Putamen (tissue), 1 donor: ENCODE data around the gene ALS2CL.
A peak's percentile ranks its signal among the peaks of the same experiment; 100 is the strongest.

Source experiments
- DNase-seq: peaks from one replicate; pipeline ENCODE4 v3.0.0-alpha.2; 2016; ENCODE audit warnings: low spot score

ALS2CL gene

DNA sequence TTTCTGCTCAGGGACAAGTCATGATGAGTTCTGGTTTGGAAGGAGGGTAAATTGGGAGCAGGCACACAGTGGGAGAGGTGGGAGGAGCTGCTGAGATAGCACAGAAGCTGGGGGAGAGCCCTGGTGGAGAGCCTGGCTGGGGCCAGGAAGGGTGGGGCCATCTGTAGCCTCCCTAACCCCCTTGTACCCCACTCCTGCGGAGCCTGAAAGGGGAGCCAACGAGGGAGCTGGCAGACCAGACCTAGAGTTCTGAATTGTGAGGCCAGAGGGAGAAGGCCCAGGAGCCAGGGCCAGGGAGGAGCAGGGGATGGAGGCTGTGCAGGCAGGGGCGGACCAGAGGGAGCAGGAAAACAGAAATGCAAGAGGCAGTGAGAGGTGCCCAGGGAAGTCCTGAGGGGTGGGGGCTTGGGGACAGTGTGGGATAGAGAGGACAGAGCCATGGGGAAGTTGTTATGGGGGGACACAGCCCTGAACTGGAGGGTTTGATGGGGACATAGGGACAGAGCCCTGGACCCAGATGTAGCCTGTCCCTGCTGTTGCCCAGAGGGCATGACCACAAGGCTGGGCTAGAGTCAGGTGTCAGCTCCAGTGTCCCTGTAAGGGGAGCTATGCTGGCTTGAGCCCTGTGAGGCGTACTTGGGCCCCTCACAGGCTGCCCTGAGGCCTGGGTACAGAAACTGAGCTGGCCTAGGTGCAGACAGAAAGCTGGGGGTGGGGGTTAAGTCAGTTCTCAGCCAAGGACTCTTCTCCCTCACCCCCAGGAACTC, 8.9 kb upstream of the ALS2CL start:
- no peak for DNase-seq

DNA sequence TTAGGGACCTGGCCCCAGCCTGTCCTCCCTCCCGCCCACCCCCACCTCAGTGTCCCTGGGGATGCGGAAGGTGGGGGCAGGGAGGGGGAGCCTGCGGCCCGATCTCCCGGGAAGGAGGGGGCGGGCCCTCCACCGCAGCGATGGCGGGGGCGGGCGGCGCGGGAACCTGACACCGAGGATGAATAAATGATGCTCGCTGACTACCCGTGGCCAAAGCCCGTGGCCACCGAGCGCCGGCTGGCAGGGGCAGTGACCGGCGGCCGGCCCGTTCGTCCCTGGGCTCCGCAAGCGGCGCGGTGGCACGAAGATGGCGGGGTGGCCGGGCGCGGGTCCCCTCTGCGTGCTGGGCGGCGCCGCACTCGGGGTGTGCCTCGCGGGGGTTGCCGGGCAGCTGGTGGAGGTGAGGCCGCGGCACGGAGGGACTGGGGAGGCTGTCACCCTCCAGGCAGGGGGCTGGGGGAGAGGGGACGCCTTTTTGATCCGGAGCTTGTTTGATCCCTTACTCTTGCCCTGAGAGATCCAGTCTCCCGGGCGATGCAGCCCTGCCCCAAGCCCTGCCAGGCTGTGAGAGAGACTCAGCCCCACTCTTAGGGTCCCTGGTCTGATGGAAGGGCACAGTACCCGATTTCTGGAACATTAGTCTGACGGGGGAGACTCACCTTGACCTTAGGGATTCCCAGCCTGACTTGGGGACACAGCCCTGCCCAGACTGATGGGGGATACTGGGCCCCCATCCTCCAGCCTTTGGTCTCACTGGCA, 7.9 kb upstream of the ALS2CL start, which contains the start of gene TMIE:
Gene TMIE (plus strand): TSS at position 212 of the 759 bp plus-strand sequence. CDS start 96 bp downstream, at position 308.
- DNase-seq = no peak

DNA sequence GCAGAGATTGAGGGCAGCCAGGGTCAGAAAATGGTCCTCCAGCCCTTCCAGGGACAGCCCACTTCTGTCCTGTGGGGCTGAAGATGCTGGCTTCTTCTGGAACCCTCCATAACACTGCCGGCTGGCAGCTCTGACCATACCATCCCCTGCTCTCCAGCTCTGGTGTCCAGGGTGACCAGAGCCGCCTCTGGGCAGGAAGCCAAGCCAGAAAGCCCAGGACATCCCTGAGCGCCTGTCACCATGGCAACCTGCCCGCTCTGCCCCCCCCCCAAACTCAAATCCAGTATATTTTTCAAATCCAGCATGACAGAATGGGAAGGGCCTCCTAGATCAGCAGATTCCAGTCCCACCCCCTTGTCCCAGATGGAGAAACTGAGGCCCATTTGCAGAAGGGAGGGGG, 7.3 kb upstream of the ALS2CL start:
- DNase-seq = peak; percentile 29

DNA sequence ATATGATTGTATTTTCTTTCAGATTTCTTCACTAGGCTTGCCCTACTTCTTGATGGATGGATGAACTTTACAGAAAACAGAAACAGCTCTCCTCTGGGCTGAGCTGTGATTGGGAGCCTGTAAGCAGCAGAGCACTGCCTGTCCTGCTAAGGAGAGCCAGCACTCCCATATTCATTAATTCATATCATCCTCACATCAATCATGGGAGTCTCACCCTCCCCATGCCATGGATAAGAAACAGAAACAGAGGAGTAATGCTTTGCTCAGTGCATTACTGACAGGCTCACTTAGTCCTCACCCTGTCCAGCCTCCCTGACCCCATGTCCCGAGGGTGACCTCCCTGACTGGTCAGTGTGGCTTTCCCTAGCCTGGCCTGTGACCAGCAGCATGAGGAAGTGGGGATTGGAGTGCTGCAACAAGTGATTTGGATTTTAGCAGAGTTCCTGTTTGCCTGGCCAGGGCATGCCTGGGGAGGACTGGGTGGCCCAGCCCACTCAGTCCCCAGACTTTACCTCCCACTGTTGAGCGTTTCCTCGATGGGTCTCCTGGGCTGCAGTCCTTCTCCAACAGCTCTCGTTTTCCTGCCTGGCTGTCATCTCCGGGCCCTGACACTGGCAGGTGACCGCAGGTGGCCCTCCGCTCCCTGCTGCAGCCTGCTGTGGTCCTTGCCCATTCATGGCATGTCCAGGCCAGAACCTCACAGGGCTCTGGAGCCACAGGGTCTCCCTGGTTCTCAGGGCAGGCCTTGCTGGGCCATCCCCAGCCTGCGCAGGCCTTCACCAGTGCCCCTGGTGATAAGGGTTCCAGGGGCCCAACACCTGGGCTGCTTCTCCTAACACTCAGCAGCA, 6.4 kb upstream of the ALS2CL start:
- peak; percentile 42 for DNase-seq

DNA sequence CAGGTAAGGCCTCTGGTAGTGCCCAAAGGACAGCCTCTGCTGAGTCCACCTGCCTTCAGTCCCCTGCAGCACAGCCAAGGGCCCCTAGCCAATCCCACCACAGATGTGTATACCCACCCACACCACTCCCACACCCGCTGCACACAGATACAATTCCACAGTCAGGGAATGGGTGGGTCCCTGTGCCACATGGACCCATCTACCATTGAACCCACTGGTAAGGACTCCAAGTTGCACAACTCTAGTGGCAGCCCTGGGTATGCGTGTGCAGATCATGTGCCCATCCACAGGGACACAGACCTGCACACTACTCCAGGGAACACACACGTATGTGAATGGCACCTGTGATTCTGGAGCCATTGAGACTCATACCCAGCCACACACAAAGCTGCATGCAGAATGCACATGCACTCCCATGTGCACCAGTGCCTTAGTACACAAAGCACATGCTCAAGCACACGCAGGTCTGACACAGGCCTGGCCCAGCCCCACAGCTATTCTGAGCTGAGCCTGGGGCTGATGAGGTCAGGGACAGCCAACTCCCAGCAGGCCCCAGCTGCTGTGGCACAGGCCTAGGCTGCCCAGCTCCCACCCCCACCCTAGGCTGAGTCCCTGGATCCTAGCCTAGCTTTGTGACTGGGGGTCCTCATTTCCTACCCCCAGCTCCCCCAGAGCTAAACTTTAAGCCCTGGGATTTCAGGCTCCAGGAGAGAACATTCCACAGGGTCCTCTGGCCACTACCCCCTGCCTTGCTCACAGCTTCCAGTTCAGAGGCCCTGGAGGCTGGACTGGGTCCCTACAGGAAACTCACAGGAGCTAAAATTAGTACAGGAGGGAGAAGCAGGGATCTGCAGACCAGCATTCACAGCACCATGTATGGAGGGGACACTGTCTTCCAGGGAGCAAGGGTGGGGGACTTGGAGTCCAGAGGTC, 2.7 kb upstream of the ALS2CL start:
- no peak for DNase-seq

DNA sequence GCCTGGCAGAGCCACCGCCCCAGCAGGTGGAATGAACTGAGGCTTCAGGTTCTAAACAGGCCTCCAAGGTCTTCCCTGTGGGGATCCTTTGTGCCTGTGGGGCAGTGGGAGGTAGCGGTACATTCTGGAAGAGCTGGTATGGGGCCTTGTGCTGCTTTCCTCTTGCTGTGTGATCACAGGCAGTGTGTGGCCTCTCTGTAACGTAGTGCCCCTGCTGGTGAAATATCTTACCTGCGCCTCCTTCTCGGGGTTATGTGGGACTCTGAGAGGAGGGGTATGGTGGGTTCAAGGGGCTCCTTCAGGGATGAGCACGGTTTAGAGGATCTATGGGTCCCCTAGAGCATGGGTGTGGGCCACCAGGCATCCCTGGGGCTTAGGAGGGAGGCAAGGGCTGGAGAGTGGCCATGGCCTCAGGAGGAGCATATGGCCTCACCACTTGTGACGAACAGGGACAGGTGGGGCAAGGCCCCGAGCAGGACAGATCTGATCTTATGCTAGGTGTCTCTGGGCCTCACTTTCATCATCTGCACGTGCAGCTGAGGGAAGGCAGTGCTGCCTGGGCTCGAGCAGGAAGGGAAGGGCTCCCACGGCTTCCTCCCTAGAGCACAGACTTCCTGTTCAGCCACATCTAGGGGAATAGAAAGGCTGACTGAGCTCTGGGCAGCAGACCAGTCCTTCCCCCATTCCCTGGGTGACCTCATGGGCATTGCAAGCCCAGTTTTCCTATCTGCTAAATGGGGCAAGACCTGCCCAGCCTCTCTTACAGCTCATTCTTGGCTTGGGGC, 1.9 kb upstream of the ALS2CL start:
- DNase-seq = no peak

DNA sequence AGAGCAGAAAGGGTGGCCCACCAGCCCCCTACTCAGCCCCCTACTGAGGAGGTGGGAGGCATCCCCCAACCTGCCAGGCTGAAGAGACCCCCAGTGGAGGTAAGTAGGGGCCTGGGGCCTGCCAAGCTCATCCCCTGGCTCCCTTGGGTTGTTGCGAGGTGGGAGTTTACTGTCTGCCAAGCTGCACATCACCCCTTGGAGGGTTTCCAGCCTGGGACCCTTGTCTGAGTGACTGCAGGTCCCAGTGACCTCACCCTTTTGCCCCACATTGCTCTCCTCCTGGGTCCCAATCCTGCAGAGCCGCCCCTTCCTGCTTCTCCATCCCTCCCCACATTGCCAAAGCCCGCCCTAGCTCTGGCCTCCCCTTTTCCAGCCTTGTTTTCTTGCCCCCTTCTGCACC, 1.0 kb upstream of the ALS2CL start:
- no peak for DNase-seq

DNA sequence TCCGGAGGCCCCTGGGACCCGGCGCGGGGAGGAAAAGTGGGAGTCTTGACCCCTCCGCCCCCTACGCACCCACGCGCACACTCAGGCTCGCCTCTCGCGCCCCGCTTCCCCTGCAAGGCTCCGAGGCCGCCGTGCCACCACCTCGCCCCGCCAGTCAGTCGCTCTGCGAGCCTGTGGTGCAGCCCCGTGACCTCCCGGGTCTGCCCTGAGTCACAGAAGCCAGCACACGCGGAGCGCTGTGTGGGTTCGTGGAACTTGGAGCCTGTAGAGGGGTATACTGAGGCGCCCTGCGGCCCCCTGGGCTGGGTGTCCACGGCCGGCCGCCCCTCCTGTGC, 380 bp upstream of the ALS2CL start:
- no peak for DNase-seq

DNA sequence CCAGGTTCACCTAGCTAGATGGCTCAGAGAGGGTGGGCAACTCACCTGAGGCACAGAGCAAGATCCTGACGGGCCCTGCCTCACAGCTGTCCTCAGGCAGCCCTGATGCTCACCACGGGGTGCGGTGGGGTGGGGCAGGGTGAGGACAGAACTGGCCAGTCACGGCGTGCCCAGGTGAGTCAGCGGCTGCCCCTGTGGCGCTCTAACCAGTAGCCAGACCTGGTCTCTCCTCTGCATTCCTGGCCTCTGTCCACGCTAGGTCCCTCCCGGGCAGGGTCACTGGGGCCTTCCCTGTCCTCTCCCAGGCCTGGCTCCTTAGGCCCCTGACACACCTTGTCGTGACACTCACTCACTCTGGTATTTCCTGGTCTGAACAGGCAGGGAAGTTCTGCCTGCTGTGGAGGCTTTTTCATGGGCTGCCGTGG, 901 bp downstream of the ALS2CL start:
- no peak for DNase-seq

DNA sequence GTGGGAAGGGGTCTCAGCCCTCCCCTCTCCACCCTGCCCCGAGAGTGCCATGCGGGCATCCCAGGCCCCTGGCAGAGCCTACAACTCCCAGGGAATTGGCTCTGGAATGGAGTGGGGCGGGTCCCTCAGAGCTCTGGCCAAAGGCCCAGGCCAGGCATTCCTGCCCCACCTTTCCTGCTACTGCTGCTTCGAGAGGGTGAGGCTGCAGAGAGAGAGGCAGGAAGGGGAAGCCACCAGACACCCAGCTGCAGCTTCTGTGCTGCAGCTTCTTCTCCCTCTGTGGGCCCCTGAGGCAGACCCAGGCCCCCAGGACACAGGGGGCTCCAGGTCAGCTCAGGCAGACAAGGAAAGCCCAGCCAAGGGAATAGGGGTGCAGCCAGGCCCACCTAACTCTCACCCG, 2.7 kb downstream of the ALS2CL start:
- DNase-seq = no peak

DNA sequence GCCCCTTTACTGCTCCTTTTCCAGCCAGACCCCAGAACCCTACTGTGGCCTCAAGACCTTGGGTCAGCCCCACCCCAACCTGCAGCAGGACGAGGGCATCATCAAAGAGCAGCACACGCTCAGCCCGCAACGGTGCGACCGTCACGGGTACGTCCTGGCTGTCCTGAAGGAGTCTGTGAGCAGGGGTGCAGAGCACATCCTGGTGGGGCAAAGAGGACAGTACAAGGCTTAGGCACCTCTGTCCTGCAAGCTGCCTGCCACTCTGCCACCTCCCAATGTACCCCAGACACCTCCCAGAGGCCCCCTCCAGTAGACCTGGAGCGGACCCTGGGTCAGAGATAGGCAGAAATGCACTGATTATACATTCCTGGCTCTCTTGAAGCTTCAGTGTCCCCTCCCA, 8.0 kb downstream of the ALS2CL start:
- DNase-seq = no peak

DNA sequence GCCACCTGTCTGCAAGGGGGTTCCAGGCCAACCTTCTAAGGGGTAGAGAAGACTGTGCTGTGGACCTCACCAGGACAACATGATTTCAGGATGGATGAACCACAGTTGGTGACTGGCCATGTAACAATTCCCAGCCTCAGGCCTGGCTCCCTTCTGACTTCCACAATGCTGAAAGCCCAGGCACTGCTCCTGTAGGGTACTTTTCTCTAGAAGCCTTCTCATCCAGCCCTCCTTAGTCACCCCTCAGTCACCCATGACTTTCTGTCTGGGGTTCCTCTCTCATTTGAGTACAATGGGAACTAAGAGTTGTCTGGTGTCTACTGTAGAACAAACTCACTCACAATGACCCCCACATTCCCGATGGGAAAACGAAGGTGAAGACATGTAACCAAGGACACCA, 8.6 kb downstream of the ALS2CL start:
- no peak for DNase-seq

DNA sequence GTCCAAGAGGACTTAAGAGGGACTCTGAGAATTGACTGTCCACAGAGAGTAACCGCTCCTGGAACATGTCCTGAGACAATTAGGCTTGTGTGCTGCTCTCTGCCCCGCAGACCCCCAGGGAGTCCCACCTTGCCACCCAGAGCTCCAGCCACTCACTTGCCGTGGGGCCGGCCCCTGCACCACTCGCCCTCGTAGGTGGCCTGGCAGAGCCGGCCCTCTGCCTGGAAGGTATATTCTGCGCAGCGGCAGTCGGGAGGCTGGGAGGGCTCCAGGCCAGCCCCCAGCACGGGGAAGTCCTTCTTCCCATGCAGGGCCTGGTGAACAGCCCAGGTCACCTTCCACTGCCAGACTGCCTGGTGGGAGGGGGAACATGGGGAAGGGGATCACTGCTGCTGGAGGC, 10.5 kb downstream of the ALS2CL start:
- DNase-seq = no peak

DNA sequence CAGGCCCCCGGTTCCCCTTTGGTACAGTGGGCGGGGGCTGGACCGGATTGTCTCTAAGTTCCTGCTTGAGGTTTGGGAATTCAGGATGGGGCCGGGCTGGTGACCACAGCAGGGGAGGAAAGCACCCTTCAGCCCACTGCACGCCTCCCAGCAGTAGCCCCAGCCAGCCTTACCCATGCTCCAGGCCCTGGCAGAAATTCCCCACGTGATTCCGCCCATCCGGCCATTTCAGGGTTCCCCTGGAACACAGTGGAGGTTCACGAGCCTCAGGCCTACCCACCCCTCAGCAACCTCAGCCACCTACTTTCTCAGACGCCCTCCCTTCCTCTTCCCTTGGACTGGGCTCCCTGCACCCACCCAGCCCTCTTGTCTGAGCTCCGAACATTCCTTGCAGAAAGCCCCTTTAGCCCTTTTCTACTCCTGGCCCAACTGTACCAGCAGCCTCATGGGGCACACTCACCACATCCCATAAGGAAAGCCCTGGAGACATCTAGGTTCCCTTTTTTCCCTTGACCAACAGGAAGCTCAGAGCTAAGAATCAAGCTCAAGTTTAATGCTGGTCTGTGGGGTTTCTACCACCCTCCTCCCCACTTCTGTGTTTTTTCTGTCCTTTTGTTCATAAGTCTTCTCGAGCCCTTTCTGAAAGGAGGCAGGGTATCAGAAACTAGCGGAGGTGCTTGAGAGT, 11.5 kb downstream of the ALS2CL start:
- no peak for DNase-seq

DNA sequence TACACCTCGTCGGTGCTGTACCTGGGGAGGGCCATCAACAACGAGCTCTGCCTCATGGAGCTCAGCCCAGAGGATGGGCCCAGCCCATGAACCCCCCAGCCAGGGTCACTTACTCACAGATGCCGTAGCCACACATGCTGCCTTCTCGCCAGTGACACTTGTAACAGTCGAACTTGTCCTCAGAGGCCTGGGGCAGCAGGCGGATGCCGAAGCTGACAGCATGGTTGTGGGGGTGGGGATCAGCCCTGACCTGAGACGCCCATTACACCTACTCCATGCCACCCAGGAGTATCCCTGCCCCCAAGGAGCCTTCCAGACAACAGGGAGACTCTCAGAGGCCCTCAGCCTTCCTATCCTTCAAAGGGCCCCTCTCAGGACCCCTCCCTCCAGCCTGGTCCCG, 12.1 kb downstream of the ALS2CL start:
- DNase-seq = no peak

DNA sequence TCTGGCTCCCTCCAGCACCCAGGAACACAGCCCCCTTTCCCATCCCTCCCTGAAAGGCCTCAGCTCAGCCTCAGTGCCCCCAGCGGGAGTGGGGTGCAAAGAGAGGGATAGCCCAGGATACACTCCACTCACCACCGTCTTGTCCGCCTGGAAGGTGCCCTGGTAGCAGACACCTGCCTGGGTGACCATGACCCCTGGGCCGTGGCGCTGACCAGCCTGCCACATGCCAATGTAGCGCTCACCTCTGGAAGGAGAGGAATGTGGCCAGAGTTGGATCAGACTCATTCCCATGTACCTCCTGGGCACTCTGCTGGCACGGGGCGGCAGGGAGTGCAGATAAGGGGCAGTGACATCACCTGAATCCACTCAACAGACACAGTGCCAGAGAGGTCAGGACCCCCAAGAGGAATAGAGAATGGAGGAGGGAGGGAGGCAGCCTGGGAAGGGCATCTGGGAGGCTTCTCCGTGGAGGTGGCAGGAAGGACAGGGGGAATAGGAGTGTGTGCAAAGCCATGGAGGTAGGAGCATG, 13.1 kb downstream of the ALS2CL start:
- DNase-seq = no peak

DNA sequence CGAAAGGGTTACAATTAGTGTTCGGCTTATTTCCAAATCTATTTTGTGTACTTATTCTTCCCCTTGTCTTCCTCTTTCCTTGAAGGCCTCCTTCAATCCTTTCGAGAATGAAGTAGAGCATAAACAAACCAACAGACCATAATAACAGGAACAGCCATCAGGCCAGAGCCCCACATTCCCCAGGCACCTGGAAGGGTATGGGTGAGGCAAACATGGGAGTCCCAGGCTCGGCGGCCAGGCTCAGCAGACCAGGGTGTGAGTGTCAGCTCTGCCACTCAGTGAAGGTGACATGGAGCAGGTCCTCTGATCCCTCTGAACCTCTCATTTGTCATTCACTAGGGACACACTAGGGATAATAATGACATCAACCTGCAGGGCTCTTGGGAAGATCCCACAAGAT, 13.8 kb downstream of the ALS2CL start:
- DNase-seq = no peak

DNA sequence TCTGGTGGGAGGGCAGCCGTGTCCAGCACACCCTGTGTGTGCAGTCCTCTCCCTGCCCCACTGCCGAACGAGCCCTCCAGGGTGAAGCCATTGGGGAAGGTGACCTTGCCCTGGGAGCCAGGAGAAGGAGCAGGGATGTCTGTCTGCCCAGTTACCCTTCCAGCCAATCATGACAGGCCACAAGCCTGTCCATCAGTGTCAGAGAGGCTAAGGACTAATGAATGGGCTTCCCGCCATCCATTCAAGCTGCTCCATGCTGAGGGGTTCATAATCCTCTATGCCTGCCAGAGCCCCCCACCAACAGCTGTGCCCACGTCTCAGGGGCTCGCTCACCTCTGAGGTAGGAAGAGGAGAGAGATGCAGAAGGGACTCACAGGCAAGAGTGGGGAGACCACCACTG, 15.2 kb downstream of the ALS2CL start:
- DNase-seq = no peak

DNA sequence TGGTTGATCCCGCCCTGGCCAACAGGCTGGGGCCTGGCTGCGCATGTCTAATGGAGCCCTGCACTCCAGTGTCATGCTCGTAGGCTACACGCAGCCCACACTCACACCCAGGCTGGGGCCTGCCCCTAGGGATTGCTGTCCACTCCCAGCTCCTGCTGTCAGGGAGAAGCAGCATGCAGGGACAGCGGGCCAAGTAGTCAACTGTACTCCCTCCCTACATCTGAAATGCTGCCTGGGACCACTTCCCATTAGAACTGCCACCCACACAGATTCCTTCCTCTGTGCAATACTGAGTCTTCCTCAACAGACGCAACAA, 16.1 kb downstream of the ALS2CL start:
- no peak for DNase-seq
